HUES48 (cell line): ENCODE results near the gene RAMAC.
"Not testable (repeated sequence)": the region's sequence is repeated elsewhere in the genome, so short reads cannot be mapped to it uniquely, and the experiment has no call there.

Source experiments
- H3K27ac ChIP-seq: one replicate; pipeline ENCODE4 v1.7.0; 2013; ENCODE audit warnings: low read depth, low read length, inconsistent platforms
- H3K27me3 ChIP-seq: 2 replicates; pipeline ENCODE4 v1.6.1; 2013; ENCODE audit warnings: mild to moderate bottlenecking, low read length; ENCODE audit not compliant: control insufficient read depth, insufficient read depth
- H3K36me3 ChIP-seq: 2 replicates; pipeline ENCODE4 v1.6.1; 2013; ENCODE audit warnings: low read length; ENCODE audit not compliant: control insufficient read depth, insufficient read depth
- H3K4me1 ChIP-seq: 2 replicates; pipeline ENCODE4 v1.6.1; 2013; ENCODE audit warnings: mild to moderate bottlenecking, low read length; ENCODE audit not compliant: control insufficient read depth, insufficient read depth
- H3K4me3 ChIP-seq: 2 replicates; pipeline ENCODE4 v1.5.1; 2013; ENCODE audit warnings: mild to moderate bottlenecking, low read depth, low read length
- H3K9ac ChIP-seq: 2 replicates; pipeline ENCODE4 v1.6.1; 2013; ENCODE audit warnings: mild to moderate bottlenecking, low read depth, low read length, moderate library complexity
- H3K9me3 ChIP-seq: 2 replicates; pipeline ENCODE4 v1.6.1; 2013; ENCODE audit warnings: low read length; ENCODE audit not compliant: control insufficient read depth, insufficient read depth

The RAMAC gene

GRCh38 chr15:82985688-82986441, at the start of gene RAMAC:
TSS of gene RAMAC (plus strand) at chr15:82986210. CDS start at chr15:82989019, 2,809 bp downstream.
- H3K27me3 ChIP-seq: peaks cover 6% of the 10 kb centered on the region

GRCh38 chr15:82936966-82937711, 48.9 kb upstream of the RAMAC start:
- no peaks in the 10 kb centered on the region for H3K4me1 ChIP-seq
- no peak overlapping the region for H3K27ac ChIP-seq
- no peaks in the 10 kb centered on the region for H3K27me3 ChIP-seq
- H3K9me3 ChIP-seq: no peaks in the 10 kb centered on the region
- no peak overlapping the region for H3K4me3 ChIP-seq
- H3K36me3 ChIP-seq: no peaks in the 10 kb centered on the region
- no peak overlapping the region for H3K9ac ChIP-seq

More at GRCh38 chr15:82985688-82986441, at the start of gene RAMAC:
- Histone ChIP-seq H3K9ac (peak within 1 kb of the TSS; percentile 79), H3K27ac (peak within 1 kb of the TSS; percentile 52), H3K4me1 (no peaks in the 10 kb centered on the region), H3K4me3 (peak within 1 kb of the TSS; percentile 91), H3K9me3 (no peaks in the 10 kb centered on the region), H3K36me3 (peaks cover 24% of the 10 kb centered on the region)

- Histone ChIP-seq H3K27ac (no peak overlapping the region), H3K9ac (no peak overlapping the region), H3K27me3 (no peaks in the 10 kb centered on the region), H3K4me1 (no peaks in the 10 kb centered on the region), H3K9me3 (no peaks in the 10 kb centered on the region), H3K36me3 (no peaks in the 10 kb centered on the region), H3K4me3 (no peak overlapping the region)
Observed at GRCh38 chr15:82937712-82938058, 48.3 kb upstream of the RAMAC start.

- not testable (repeated sequence) for H3K9me3 ChIP-seq, H3K9ac ChIP-seq, H3K4me1 ChIP-seq, H3K36me3 ChIP-seq, H3K27me3 ChIP-seq, H3K4me3 ChIP-seq, H3K27ac ChIP-seq
Observed at GRCh38 chr15:82939678-82940077, 46.3 kb upstream of the RAMAC start.

GRCh38 chr15:82942691-82943090, 43.3 kb upstream of the RAMAC start:
- no peaks in the 10 kb centered on the region for H3K4me1 ChIP-seq
- no peaks in the 10 kb centered on the region for H3K9me3 ChIP-seq
- no peak overlapping the region for H3K27ac ChIP-seq
- no peak overlapping the region for H3K9ac ChIP-seq
- H3K27me3 ChIP-seq: no peaks in the 10 kb centered on the region
- H3K36me3 ChIP-seq: no peaks in the 10 kb centered on the region
- H3K4me3 ChIP-seq: no peak overlapping the region

- H3K27ac ChIP-seq: no peak overlapping the region
- no peak overlapping the region for H3K9ac ChIP-seq
- H3K27me3 ChIP-seq: no peaks in the 10 kb centered on the region
- H3K4me3 ChIP-seq: no peak overlapping the region
- H3K9me3 ChIP-seq: no peaks in the 10 kb centered on the region
- H3K36me3 ChIP-seq: no peaks in the 10 kb centered on the region
- H3K4me1 ChIP-seq: no peaks in the 10 kb centered on the region
Observed at GRCh38 chr15:82943176-82943575, 42.8 kb upstream of the RAMAC start.

GRCh38 chr15:82944056-82944455, 42.0 kb upstream of the RAMAC start:
- no peak overlapping the region for H3K27ac ChIP-seq
- H3K9ac ChIP-seq: no peak overlapping the region
- H3K36me3 ChIP-seq: no peaks in the 10 kb centered on the region
- no peaks in the 10 kb centered on the region for H3K27me3 ChIP-seq
- no peak overlapping the region for H3K4me3 ChIP-seq
- H3K4me1 ChIP-seq: no peaks in the 10 kb centered on the region
- H3K9me3 ChIP-seq: no peaks in the 10 kb centered on the region

- Histone ChIP-seq H3K4me3 (no peak overlapping the region), H3K27ac (no peak overlapping the region), H3K9me3 (no peaks in the 10 kb centered on the region), H3K36me3 (no peaks in the 10 kb centered on the region), H3K27me3 (no peaks in the 10 kb centered on the region), H3K4me1 (no peaks in the 10 kb centered on the region), H3K9ac (no peak overlapping the region)
Observed at GRCh38 chr15:82944821-82945220, 41.2 kb upstream of the RAMAC start.

- no peaks in the 10 kb centered on the region for H3K4me1 ChIP-seq
- no peaks in the 10 kb centered on the region for H3K27me3 ChIP-seq
- no peak overlapping the region for H3K27ac ChIP-seq
- no peaks in the 10 kb centered on the region for H3K36me3 ChIP-seq
- H3K4me3 ChIP-seq: no peak overlapping the region
- no peaks in the 10 kb centered on the region for H3K9me3 ChIP-seq
- no peak overlapping the region for H3K9ac ChIP-seq
Observed at GRCh38 chr15:82945326-82945725, 40.7 kb upstream of the RAMAC start.

GRCh38 chr15:82946155-82946701, 39.8 kb upstream of the RAMAC start:
- Histone ChIP-seq H3K4me3 (no peak overlapping the region), H3K36me3 (no peaks in the 10 kb centered on the region), H3K9me3 (no peaks in the 10 kb centered on the region), H3K9ac (no peak overlapping the region), H3K27ac (no peak overlapping the region), H3K27me3 (peaks cover 6% of the 10 kb centered on the region), H3K4me1 (no peaks in the 10 kb centered on the region)

GRCh38 chr15:82950295-82950694, 35.7 kb upstream of the RAMAC start:
- no peaks in the 10 kb centered on the region for H3K36me3 ChIP-seq
- H3K4me1 ChIP-seq: 0 out of 2 replicates have a peak, but pooled peaks cover 5% of the 10 kb centered on the region
- H3K27ac ChIP-seq: no peak overlapping the region
- H3K9me3 ChIP-seq: no peaks in the 10 kb centered on the region
- H3K27me3 ChIP-seq: peaks cover 24% of the 10 kb centered on the region
- no peak overlapping the region for H3K9ac ChIP-seq
- H3K4me3 ChIP-seq: no peak overlapping the region
